ENCODE measurements around the gene ANKRD33. TPM values are rescaled to one million over a fixed set of nuclear protein-coding genes. Genes with fewer than 3 reads are reported as not detected.

ANKRD33 gene
- total RNA-seq, 1 experiment from 2014 or later: not detected

DNA sequence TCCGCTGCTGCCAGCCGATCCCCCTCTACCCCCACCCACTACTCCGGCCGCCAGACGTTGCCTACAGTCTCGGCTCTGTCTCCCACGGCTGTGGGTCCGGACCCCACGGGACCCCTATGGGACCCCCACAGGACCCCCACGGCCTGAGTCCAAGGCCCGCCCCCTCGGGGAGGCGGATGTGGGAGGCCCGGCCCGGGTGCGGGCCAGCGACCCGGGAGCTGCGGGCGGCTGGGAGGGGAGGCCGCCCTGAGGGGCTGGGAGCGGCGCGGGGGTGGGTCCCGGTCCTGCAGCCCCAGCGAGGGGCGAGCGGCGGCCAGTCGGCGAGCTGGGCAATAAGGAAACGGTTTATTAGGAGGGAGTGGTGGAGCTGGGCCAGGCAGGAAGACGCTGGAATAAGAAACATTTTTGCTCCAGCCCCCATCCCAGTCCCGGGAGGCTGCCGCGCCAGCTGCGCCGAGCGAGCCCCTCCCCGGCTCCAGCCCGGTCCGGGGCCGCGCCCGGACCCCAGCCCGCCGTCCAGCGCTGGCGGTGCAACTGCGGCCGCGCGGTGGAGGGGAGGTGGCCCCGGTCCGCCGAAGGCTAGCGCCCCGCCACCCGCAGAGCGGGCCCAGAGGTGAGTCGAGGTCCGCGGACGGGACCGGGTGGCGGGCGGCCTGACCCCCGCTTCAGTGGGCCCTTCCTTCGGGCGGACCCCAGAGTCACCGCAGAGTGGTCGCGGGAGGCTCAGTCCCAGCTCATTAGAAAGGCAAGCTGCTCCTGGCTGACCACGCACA lies 19.4 kb downstream of the ANKRD33 start, which contains the start of gene ACVRL1:
ACVRL1 (plus strand) TSS at position 422 of the 773 bp plus-strand sequence. CDS start 4,971 bp downstream, outside the sequence.
- CTCF ChIA-PET: interaction anchor here (0.9 kb wide), 1 partner anchor 118 kb away, joined by 3 read pairs; no protein-coding TSS in a partner anchor
- Histone ChIP-seq H3K27ac (ENCODE audit: low read depth, low read length, poor library complexity, severe bottlenecking) (no peak within 1 kb of the TSS), H3K27me3 (replicated peaks; ENCODE audit: insufficient read depth, low read depth, low read length, poor library complexity) (no peaks in the 10 kb centered on the region), H3K4me1 (ENCODE audit: insufficient read depth, low read length, poor library complexity, severe bottlenecking) (peaks cover 32% of the 10 kb centered on the region), H3K36me3 (ENCODE audit: insufficient read depth, low read length, poor library complexity, severe bottlenecking) (no peaks in the 10 kb centered on the region), H3K4me3 (ENCODE audit: low read depth, low read length, poor library complexity, severe bottlenecking) (peak within 1 kb of the TSS; percentile 38), H3K9me3 (ENCODE audit: low read depth, low read length, poor library complexity, severe bottlenecking) (no peaks in the 10 kb centered on the region)
- intact Hi-C loops (cut with micrococcal nuclease; ENCODE audit: unreplicated experiment): no loop called here
- BruUV-seq (replicated peaks): no TSS peak
- POLR2A ChIA-PET (ENCODE audit: low non-redundant PET): no interaction called here
- no peak for DNase-seq (ENCODE audit: low spot score)
- no peak for TF ChIP-seq EZH2 (IDR thresholded peaks at IDR 0.05; ENCODE audit: borderline replicate concordance, low read depth, low read length, poor library complexity, severe bottlenecking)
- TF ChIP-seq, protein P1, sequence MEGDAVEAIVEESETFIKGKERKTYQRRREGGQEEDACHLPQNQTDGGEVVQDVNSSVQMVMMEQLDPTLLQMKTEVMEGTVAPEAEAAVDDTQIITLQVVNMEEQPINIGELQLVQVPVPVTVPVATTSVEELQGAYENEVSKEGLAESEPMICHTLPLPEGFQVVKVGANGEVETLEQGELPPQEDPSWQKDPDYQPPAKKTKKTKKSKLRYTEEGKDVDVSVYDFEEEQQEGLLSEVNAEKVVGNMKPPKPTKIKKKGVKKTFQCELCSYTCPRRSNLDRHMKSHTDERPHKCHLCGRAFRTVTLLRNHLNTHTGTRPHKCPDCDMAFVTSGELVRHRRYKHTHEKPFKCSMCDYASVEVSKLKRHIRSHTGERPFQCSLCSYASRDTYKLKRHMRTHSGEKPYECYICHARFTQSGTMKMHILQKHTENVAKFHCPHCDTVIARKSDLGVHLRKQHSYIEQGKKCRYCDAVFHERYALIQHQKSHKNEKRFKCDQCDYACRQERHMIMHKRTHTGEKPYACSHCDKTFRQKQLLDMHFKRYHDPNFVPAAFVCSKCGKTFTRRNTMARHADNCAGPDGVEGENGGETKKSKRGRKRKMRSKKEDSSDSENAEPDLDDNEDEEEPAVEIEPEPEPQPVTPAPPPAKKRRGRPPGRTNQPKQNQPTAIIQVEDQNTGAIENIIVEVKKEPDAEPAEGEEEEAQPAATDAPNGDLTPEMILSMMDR (conservative IDR thresholded peaks at IDR 0.05; ENCODE audit: low read depth, low read length): no peak

DNA sequence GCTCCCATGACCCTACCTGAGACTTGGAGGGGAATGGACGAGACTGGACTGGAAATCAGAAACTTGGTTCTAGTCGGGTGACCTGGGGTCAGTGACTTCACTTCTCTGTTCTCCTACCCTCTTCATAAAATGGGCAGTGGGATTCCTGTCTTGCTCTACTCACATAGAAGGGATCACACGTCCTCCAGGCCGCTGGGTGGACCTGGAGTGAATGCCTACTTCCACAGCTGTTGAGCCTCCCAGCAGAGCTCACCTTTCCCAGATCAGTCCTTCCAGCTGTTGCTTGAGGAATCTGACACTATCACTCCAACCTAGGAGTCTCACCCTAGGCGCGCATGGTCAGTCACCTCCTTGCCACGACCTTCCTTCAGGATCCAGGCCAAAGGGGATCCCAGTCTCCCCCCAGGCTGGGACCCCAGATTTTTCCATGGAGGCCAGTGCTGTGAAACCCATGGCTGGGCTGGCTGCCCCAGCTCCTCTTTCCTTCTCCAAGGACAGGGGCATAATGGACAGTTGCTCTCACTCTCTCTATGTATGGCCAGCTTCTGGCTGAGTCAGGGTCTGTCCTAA lies 20.0 kb downstream of the ANKRD33 start:
- H3K27me3 ChIP-seq (replicated peaks; ENCODE audit: insufficient read depth, low read depth, low read length, poor library complexity): no peaks in the 10 kb centered on the region
- no peak overlapping the region for H3K27ac ChIP-seq (ENCODE audit: low read depth, low read length, poor library complexity, severe bottlenecking)
- no TSS peak for BruUV-seq (replicated peaks)
- H3K36me3 ChIP-seq (ENCODE audit: insufficient read depth, low read length, poor library complexity, severe bottlenecking): no peaks in the 10 kb centered on the region
- intact Hi-C loops (cut with micrococcal nuclease; ENCODE audit: unreplicated experiment): no loop called here
- TF ChIP-seq, protein P1 (conservative IDR thresholded peaks at IDR 0.05; ENCODE audit: low read depth, low read length): no peak
- TF ChIP-seq EZH2 (IDR thresholded peaks at IDR 0.05; ENCODE audit: borderline replicate concordance, low read depth, low read length, poor library complexity, severe bottlenecking): no peak
- POLR2A ChIA-PET (ENCODE audit: low non-redundant PET): no interaction called here
- CTCF ChIA-PET: interaction anchor here (0.9 kb wide), 1 partner anchor 118 kb away, joined by 3 read pairs; no protein-coding TSS in a partner anchor
- no peaks in the 10 kb centered on the region for H3K9me3 ChIP-seq (ENCODE audit: low read depth, low read length, poor library complexity, severe bottlenecking)
- peak overlapping the region; percentile 38 for H3K4me3 ChIP-seq (ENCODE audit: low read depth, low read length, poor library complexity, severe bottlenecking)
- no peak for DNase-seq (ENCODE audit: low spot score)
- peaks cover 33% of the 10 kb centered on the region for H3K4me1 ChIP-seq (ENCODE audit: insufficient read depth, low read length, poor library complexity, severe bottlenecking)

DNA sequence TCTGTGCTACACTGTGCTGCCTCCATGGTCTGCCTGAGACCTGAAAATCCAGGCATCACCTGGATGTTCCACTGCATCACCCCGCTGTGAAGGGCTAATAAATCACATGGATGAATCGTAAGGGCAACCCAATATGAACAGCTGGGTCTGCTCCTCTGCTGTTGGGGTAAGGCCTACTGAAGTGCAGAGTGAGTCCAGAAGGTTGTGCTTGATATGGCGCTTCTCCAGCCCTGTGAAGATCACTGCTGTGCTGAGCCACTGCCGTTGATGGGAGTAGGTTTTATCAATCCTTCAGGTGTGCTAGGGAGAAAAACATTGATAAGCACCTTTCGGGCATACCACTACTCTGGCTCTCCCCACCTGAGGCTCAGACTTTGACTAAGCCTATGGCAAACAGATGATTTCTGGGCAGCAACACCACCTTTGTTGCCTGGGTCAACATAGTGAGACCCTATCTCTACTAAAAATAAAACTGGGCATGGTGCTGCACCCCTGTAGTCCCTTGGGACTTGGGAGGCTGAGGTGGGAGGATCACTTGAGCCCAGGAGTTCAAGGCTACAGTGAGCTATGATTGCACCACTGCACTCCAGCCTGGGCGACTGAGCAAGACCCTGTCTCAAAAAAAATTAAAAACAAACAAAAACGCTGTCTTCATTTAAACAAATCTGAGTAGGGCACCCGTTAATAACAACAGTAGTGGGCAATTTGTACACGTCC lies 21.1 kb downstream of the ANKRD33 start:
- H3K4me3 ChIP-seq (ENCODE audit: low read depth, low read length, poor library complexity, severe bottlenecking): no peak overlapping the region
- CTCF ChIA-PET: no interaction called here
- intact Hi-C loops (cut with micrococcal nuclease; ENCODE audit: unreplicated experiment): no loop called here

More for the DNA sequence above, 21.1 kb downstream of the ANKRD33 start:
- no peaks in the 10 kb centered on the region for H3K9me3 ChIP-seq (ENCODE audit: low read depth, low read length, poor library complexity, severe bottlenecking)
- POLR2A ChIA-PET (ENCODE audit: low non-redundant PET): no interaction called here
- BruUV-seq (replicated peaks): no TSS peak
- H3K4me1 ChIP-seq (ENCODE audit: insufficient read depth, low read length, poor library complexity, severe bottlenecking): peaks cover 33% of the 10 kb centered on the region
- no peaks in the 10 kb centered on the region for H3K27me3 ChIP-seq (replicated peaks; ENCODE audit: insufficient read depth, low read depth, low read length, poor library complexity)
- H3K36me3 ChIP-seq (ENCODE audit: insufficient read depth, low read length, poor library complexity, severe bottlenecking): no peaks in the 10 kb centered on the region
- no peak for DNase-seq (ENCODE audit: low spot score)
- H3K27ac ChIP-seq (ENCODE audit: low read depth, low read length, poor library complexity, severe bottlenecking): no peak overlapping the region
- TF ChIP-seq EZH2 (IDR thresholded peaks at IDR 0.05; ENCODE audit: borderline replicate concordance, low read depth, low read length, poor library complexity, severe bottlenecking): no peak
- TF ChIP-seq, protein P1 (conservative IDR thresholded peaks at IDR 0.05; ENCODE audit: low read depth, low read length): no peak

All from A673 (cell line).